Activated CD8-positive, alpha-beta memory T cell treated with anti-CD3 and anti-CD28 coated beads, Interleukin-2, amount 50 U/mL, for 4 hours (primary cell): ENCODE measurements around the gene KNDC1.
"Not testable (repeated sequence)": the region's sequence is repeated elsewhere in the genome, so short reads cannot be mapped to it uniquely, and the experiment has no call there.

Experiments used
- DNase-seq: peaks from one replicate; pipeline ENCODE4 v3.0.0-alpha.2; 2020

KNDC1 gene

DNA sequence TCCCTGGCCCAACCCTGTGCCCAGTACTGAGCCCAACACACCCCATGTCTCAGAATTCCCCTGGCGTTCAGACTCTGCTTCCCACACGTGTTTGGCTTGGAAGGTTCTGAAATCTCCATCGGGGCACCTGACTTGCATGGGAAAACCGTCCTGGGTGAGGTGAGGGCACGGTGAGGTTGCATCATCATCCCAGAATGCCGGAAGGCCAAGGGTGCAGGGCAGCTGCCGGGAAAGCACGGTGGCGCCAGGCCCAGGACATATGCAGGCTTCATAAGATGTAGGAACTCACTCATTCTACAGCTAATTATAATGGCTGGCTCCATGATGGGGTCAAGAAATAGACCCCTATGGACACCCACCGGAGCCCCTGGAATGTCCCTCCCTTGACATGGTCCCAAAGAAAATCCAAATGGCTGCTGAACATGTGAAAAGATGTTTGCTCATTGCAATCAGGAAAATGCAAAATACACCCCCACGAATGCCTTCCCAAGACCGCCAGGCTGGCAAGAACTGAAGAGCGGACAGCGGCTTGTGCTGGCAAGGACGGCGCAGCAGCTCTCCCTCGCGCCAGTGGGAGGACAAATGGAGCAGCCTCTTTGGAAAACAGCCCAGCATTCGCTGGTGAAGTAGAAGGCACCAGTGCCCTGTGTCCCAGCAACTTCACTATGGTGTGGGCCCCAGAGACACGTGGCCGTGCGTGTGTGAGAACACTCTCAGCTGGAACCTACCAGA lies 2.3 kb downstream of the KNDC1 start:
- no peak for DNase-seq

DNA sequence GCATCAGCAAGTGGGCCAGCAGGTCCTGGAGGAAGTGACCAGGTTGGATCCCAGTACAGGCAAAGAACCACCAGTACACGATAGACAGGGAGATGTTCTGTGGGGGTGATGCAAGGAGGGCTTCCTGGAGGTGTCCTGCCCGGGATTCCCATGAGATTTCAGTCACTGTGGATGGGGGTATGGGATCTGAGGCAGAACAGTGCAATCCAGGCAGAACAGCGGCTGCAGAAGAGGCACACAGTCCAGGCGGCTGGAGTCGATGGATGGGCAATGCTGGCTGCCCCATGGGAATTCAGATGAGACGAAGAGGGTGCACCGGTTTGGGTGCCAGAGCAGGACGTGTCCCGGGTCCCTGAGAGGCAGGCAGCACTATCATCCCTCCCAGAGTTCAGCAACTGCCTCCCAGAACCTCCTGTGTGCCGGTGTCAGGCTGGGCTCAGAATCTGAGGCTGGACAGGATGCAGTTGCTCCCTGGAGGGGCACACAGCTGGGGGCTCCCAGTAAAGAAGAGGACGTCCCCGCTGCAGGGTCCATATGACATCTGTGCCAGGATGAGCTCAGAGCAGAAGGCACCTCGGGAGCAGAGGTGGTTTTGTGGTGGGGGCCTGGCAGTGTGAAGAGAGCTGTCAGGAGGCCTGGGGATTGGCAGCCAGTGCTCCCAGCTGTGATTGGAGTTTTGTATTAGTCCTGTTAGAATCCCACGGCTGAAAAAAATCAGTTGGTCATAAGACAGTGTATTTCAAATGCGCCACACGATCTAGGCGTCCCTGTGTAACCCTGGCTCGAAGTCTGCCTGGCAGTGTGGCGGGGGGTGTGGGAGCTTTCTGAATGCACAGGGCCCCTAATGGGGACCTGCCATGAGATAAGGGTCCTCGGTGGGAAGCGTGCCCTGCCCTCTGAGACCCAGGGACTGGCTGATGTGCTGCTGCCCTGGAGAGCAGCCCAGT lies 3.2 kb downstream of the KNDC1 start:
- DNase-seq, result no peak

DNA sequence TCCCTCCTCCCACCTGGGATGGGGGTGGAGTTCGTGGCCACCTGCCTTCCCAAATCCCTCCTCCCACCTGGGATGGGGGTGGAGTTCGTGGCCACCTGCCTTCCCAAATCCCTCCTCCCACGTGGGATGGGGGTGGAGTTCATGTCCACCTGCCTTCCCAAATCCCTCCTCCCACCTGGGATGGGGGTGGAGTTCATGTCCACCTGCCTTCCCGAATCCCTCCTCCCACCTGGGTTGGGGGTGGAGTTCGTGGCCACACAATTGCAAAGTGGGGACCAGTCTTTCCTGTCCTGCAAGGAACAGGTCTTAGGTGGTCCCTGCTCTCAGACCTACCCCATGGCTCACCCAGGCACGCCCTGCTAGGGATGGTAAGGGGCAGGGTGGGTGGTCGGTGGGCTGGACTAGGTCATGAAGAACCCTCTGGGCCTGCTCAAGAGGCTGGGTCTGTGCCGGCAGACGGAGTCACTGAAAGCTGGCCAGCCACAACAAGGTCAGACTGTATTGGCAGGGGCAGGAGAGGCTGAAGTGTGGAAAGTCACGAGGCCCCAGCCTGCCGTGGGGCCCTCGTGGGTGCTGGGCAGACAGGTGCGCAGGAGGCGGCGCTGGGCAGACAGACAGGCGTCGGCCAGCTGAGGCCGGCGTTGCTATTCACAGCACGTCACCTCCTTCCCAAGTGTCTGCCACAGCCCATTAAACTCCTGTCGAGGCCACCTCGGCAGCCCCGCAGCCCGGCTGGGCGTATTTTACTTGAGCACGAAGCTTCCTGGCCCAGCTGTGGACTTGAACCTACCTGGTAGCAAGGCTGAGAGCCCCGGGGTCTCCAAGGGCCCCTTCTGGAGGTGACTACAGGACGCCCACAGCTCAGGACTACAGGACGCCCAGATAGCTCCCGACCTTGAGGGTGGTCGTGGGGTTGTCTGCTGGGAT lies 4.1 kb downstream of the KNDC1 start:
- no peak for DNase-seq

DNA sequence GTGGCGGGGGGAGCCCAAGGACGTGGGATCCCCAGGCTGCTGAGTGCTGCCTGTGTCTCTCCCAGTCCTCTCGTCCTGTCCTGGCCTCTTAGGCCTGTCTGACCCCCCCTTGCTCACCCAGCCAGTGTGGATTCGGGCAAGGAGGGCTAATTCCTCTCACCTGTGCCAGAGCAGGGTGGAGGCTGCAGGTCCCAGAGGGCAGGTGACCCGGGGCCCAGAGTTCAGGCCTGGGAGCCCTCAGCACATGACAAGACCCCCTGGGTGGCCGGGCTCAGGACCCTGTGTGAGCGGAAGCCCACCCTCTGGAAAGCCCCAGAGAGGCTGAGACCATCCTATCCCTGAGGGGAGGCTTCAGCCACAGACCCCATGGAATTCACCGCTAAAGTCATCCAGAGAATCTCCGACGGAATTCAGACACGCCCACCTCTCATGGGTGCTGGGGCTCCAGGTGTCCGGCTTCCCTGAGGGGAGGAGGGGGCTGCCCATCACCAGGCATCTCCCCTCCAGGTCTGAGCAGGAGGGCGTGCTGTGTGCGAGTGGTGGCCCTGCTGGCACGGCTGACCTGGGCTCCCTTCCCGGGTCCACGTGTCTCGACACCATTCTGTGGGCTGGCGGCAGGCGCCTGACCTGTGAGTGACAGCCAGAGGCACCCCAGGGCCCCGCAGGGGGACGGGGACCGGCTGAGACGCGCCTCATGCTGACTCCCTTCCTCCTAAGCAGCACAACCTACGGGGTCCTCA lies 5.0 kb downstream of the KNDC1 start:
- no peak for DNase-seq

DNA sequence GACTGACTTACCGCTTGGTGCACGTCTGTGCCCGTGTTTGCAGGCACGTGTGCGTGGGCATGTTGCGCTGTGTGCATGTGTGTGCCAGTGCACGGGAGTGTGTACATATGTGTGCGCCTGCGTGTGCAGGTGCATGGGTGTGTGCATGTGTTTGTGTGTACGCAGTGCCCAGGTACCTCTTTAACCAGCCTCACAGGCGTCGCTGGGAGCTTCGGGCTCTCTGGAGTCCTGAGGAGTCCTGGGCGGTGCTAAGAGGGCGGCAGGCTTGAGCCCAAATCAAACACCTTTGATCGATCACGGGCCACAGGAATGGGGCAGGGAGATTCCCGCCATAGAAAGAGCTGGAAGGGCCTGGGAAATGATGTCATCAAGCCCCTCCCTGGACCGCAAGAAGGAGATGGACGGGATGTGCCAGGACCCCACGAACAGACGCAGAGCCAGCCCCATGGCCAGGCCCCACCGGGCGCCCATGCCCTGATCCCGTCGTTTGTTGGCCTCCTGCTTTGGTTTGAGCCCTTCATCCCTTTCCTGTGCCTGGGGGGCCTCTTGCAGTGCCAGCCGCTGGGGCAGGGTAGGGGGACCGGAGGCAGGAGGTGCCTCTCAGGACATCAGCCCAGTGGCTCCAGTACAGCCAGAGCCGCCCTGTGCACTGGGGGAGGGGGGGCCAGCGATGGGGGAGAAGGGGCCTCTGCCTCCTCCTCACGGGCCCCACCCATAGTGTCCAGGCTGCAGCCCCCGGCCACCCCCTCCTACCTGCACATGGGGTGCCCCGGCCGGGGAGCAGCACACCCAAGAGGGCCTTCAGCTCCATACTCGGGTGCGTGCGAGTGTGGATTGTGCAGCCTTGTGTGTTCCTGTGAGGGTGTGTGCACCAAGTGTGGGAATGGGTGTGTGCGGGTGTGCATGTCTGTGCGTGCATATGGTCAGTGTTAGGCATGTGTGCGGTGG lies 5.8 kb downstream of the KNDC1 start:
- DNase-seq, result no peak

DNA sequence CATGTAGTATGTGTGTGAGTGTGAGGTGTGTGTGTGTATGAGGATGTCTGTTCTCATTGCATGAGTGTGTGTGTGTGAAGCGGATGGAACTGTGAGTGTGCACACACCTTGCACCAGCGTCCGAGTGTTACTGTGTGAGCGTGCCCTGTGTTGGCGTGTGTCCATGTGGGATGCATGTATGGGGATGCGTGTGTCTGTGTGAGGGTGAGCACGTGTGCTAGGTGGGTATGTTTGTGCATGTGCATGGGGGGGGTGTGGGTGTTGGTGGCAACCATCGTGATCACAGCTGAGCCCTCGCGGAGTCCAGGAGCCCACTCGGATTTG lies 6.4 kb downstream of the KNDC1 start:
- DNase-seq, result no peak

DNA sequence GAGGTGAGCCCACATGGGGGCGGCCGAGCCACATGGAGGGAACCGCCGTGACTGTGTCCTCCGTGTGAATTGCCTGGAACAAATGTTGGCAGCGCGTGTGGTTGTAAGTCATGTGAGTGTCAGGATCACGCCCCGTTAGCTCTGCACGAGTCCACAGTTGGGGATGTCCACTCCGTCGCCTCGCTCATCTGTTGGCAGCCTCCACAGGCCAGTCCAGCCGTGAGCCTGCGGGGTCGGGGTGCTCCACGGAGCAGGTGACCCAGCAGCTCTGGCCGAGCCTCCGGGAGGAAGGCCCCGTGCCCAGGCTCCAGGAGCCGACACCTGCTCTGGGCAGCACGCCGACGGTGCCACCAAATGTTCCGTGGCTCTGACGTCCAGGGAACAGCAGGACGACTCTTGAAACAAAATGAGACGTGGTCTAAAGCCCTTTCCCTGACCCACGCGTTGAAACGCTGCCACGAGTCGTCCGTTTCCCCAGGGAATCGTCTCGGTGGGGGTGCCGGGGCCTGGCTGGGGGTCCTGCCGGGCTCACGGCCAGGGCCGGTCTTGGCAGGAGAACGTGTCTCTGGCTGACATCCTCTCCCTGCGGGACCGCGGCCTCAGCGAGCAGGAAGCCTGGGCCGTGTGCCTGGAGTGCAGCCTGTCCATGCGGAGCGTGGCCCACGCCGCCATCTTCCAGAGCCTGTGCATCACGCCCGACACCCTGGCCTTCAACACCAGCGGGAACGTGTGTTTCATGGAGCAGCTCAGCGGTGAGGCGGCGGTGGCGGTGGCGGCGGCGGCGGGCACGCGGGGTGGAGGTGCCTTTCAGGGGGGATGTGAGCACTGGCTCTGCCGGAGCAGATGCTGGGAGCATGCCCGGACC lies 7.0 kb downstream of the KNDC1 start:
- DNase-seq, result no peak

DNA sequence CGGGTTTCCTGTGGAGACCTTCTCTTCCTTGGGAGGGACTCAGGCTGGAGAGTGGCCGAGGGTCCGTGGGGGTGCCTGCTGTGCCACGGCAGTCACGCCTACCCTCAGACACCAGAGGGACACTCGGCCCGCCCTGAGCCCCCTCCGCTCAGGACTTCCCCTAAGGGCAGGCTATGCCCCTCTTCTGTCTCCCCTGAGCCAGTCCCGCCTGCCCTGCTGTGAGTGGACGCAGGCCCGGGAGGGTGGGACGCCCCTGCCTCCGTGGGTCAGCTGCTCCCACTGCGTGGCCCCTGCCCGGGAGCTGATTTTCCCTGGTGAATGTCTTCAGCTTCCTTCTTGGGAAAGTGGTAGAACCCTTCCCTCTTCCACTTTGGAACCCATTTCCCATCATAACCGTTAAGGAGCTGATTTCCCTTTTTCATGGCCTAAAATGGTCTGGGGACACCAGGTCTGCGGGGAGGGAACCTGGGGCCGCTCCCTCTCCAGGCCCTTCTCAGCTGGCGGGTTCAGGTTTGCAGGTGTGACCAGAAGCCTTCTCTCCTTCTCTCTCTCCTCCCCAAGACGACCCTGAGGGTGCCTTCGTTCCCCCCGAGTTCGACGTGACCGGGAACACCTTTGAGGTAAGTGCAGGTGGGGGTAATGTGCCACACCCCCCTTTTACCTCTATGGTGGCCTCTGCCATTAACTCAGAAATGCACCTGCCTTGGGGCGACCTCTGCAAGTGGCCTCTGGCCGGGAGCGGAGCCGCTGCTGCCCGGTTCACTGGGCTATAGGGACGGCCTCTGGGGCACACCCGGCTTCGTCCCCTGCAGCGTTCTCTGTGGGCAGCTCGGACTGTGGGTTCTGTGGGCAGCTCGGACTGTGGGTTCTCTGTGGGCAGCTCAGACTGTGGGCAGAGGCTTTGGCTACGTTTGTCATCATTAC lies 7.9 kb downstream of the KNDC1 start:
- no peak for DNase-seq

DNA sequence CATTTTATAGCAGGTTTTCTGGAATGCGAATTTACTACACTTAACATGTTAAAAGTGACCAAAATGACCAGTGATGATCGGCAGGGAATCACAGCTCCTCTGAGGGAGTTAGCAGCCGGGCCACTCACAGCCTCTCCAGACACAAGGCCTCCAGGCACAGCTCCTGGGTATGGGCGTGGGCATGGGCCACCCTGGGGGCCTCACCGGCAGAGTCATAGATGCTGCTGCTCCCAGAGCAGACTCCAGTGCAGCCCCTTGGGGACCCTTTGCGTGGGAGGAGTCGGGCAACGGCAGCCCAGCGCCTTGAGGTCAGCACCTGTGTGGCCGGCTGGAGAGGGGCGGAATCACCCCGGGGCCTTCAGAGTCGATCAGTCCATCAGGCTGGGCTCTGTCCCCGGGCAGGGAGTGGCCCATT lies 8.6 kb downstream of the KNDC1 start:
- DNase-seq, result no peak

DNA sequence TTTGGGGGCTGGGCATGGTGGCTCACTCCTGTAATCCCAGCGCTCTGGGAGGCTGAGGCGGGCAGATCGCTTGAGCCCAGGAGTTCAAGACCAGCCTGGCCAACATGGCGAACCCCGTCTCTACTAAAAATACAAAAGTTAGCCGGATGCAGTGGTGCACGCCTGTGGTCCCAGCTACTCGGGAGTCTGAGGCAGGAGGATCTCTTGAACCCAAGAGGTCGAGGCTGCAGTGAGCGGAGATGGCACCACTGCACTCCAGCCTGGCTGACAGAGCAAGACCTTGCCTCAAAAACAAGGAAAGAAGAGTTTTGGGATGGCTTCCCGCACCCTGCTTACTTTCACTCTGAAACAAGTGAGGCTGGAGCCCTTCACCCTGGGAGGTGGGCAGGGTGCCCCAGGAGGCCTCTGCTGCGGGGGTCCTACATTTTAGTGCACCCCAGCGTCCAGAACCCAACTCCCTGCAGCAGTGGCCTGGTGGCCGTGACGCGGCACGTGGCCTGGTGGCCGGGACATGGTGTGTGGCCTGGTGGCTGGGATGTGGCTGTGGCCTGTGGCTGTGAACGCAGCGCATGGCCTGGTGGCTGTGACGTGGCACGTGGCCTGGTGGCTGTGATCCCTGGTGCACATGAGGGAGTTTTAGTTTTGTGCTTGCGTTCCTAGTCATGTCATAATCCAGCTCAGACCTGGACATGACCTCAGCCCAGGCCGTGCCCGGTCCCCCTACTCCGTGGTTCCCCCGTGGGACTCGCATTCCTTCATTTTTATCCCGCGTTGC lies 9.3 kb downstream of the KNDC1 start:
- DNase-seq, result no peak

DNA sequence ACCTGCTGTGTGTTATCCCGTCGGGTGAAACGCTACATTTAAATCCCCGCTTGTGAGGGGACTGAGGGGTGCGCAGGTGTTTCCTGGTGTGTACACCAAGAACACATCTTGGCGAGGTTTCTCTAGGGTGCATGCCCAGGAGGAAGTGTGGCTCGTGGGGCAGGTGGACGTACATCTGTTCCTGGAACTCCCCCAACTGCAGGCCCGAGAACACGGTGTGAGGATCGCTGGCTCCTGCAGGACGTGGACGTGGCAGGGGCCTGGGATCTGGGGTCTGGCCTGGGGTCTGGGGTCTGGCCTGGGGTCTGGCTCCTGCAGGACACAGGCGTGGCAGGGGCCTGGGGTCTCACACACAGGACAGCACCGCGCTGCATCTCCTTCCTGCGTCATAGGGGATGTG lies 10.1 kb downstream of the KNDC1 start:
- DNase-seq, result no peak

DNA sequence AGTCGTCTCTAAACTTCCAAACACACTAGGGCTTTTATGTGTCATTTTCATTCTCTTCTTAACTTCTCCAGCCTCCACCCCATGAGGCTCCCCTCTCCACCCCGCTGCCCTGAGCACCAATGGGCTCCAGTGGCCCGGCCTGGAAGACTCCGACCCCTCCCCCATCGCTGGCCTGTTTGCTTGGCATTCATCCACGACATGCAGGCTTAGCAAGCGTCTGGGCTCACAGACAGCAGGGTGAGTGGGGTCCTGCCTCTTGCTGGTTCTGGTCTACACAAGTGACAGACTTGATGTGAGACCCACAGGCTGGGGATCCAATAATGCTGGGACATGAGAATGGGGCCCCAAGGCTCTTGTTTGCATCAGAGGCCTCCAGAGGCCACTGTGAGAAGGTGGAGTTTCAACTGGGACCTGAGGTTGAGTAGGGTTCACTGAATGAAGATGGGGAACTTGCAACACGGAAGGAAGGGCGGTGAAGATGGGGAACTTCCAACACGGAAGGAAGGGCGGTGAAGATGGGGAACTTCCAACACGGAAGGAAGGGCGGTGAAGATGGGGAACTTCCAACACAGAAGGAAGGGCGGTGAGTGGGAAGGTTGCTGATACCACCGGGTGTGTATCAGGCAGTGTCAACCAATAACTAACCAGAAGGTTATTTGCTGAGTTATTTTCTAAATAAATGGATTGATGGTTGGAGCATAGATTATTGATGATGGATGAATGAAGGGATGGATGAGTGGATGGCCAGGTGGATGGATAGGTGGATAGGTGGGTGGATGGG lies 14.0 kb downstream of the KNDC1 start:
- DNase-seq, result no peak

DNA sequence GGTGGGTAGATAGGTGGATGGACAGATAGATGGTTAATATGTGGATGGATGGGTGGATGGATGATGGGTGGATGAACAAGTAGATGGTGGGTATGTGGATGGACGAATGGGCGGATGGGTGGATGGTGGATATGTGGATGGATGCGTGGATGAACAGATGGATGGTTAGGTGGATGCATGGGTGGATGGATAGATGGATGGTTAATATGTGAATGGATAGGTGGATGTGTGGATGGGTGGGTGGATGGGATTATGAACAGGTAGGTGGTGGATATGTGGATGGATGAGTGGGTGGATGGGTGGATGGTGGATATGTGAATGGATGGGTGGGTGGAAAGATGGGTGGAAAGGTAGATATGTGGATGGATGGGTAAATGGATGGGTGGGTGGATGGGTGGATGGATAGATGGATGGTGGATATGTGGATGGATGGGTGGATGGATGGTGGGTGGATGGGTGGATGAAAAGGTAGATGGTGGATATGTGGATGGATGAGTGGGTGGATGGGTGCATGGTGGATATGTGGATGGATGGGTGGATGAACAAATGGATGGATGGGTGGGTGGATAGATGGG lies 14.8 kb downstream of the KNDC1 start:
- DNase-seq, result no peak

DNA sequence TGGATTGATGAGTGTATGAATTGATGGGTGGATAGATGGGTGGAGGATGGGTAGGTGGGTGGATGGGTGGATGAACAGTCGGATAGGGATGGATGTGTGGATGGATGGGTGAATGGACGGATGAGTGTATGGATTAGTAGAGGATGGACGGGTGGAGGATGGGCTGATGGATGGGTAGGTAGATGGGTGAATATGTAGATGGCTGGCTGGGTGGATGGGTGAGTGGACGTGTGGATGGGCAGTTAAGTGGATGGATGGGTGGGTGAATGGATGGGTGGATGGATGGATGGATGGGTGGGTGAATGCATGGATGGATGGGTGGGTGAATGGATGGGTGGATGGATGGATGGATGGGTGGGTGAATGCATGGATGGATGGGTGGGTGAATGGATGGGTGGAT lies 15.6 kb downstream of the KNDC1 start:
- DNase-seq, result not testable (repeated sequence)

DNA sequence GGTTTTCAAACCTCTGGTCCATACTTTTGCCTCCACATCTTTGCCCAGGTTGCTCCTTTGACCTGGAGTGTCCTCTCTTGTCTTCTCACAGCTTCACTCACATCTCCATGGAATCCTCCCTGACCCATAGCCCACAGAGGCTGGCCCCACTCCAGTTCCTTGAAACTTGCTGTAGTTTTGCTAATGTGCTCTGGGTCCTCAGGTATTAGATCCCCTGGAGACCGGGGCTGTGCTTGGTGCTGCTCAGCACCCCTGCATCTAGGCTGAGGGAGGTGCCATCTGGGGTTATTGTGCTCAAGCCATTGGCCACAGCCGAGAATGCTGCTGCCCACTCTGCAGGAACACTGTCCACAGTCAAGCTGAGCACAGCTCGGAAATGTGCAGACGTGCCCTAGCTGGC lies 16.5 kb downstream of the KNDC1 start:
- peak; percentile 7 for DNase-seq

DNA sequence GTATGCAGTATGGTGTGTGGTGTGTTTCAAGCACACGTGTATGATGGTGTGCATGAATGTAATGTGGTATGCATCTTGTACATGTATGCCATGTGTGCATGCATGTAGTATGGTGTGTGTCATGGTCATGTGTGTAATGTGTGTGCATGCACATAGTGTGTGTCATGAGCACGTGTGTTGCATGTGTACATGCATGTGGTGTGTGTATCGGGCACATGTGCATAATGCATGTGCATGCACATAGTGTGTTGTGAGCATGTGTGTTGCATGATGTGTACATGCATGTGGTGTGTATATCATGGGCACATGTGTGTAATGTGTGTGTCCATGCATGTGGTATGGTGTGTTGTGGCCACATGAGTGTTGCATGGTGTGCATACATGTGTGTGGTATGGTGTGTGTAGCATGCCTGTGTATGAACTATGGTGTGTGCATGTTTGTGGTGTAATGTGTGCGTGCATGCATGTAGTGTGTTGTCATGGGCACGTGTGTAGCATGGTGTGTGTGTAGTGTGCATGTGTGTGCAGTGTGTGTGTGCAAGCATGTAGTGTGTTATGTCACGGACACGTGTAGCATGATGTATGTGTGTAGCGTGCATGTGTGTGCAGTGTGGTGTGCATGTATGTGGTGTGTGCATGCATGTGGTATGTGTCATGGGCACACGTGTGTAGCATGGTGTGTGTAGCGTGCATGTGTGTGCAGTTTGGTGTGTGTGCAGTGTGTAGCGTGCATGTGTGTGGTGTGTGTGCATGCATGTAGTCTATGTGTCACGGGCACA lies 17.6 kb downstream of the KNDC1 start:
- no peak for DNase-seq
